Measurements from ENCODE around the gene RPL10. TPM values are rescaled to one million over a fixed set of nuclear protein-coding genes. Genes with fewer than 3 reads are reported as not detected.

RPL10 gene
- total and polyA plus RNA-seq, 2 of the 13 experiments (the other 11 are each of a cell fraction or from before 2014, with no cell fraction given) = 2,381 to 4,713 TPM

- 0 out of 2 replicates have a peak, but pooled peaks have one; percentile 57 for TF ChIP-seq KDM5B (CRISPR knock-in tag; IDR thresholded peaks at IDR 0.05; ENCODE audit: borderline replicate concordance)
- TF ChIP-seq ARID5B (CRISPR knock-in tag; IDR thresholded peaks at IDR 0.05) = no peak
- TF ChIP-seq ERF (CRISPR knock-in tag; IDR thresholded peaks at IDR 0.05) = peak; percentile 37; the same call in 1 of the 2 replicates
- TF ChIP-seq ZNF615 (CRISPR knock-in tag; IDR thresholded peaks at IDR 0.05; ENCODE audit: borderline replicate concordance) = no peak
- no peak for TF ChIP-seq PAX8 (CRISPR knock-in tag; IDR thresholded peaks at IDR 0.05; ENCODE audit: borderline replicate concordance)
- no peak for TF ChIP-seq ZNF468 (CRISPR knock-in tag; IDR thresholded peaks at IDR 0.05)
- no peak for TF ChIP-seq ZBTB46 (CRISPR knock-in tag; IDR thresholded peaks at IDR 0.05; ENCODE audit: borderline replicate concordance)
- TF ChIP-seq DNMT3B (CRISPR knock-in tag; conservative IDR thresholded peaks at IDR 0.05) = no peak
- TF ChIP-seq ATF6 (CRISPR knock-in tag; conservative IDR thresholded peaks at IDR 0.05) = no peak
- no peak for TF ChIP-seq ZSCAN20 (CRISPR knock-in tag; IDR thresholded peaks at IDR 0.05; ENCODE audit: borderline replicate concordance)
- TF ChIP-seq RELA (CRISPR knock-in tag; IDR thresholded peaks at IDR 0.05) = no peak
- TF ChIP-seq SRSF9 (IDR thresholded peaks at IDR 0.05; ENCODE audit: borderline replicate concordance, insufficient read depth, low read depth, low read length, poor library complexity, severe bottlenecking) = no peak
- peak; percentile 96 for TF ChIP-seq POLR2AphosphoS2 (IDR thresholded peaks at IDR 0.05; ENCODE audit: low read depth, low read length)
- TF ChIP-seq AGO1 (IDR thresholded peaks at IDR 0.05; ENCODE audit: low read depth, low read length, poor library complexity, severe bottlenecking) = peak; percentile 75
- no peak for TF ChIP-seq ZNF383 (CRISPR knock-in tag; IDR thresholded peaks at IDR 0.05; ENCODE audit: borderline replicate concordance)
- no peak for TF ChIP-seq U2AF2 (IDR thresholded peaks at IDR 0.05; ENCODE audit: low read depth, low read length)
- TF ChIP-seq DBP (CRISPR knock-in tag; IDR thresholded peaks at IDR 0.05; ENCODE audit: not compliant biosample characterization) = no peak
- TF ChIP-seq ADNP (CRISPR knock-in tag; IDR thresholded peaks at IDR 0.05) = no peak
- TF ChIP-seq NR2C2 (CRISPR knock-in tag; IDR thresholded peaks at IDR 0.05; ENCODE audit: borderline replicate concordance) = no peak
- TF ChIP-seq ZNF660 (CRISPR knock-in tag; IDR thresholded peaks at IDR 0.05; ENCODE audit: borderline replicate concordance, low read depth) = no peak
These were observed 3.0 kb downstream of the RPL10 start (continued) for GRCh38 chrX:154401045-154401799.

All from HepG2 (cell line).